HL-60/S4 treated with retinoic acid at 250 ng/mL for 4 days and 3 days (cell line): Measurements from ENCODE around the gene MYO16.

ENCODE experiments used
- in situ Hi-C: fragments of 300-500 bp; cut with MboI; formaldehyde crosslinking; loops from 2 replicates; pipeline ENCODE4 v1.7.0; 2022; ENCODE audit warnings: low sequenced_read_pairs

The MYO16 gene

GRCh38 chr13:108662528-108662927 is 33.1 kb downstream of the MYO16 start:
- in situ Hi-C loops: no loop called here

GRCh38 chr13:108663710-108664109 is 34.3 kb downstream of the MYO16 start:
- in situ Hi-C loops: no loop called here

GRCh38 chr13:108667205-108667604 is 37.8 kb downstream of the MYO16 start:
- in situ Hi-C loops: no loop called here

DNA sequence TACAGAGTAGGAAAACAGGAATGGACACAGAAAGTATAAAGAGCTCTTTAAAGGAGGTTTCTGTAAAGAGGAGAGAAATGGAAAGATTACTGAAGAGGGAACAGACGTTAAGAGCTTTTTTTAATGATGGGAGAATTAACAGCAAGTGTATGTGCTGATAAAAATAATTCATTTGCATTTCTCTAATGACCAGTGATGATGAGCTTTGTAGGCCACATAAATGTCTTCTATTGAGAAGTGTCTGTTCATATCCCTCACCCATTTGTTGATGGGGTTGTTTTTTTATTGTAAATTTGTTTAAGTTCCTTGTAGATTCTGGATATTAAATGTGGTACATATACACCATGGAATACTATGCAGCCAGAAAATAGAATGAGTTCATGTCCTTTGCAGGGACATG is 40.0 kb downstream of the MYO16 start:
- in situ Hi-C loops: no loop called here

- in situ Hi-C loops: no loop called here
Measured at GRCh38 chr13:108674346-108674745, 44.9 kb downstream of the MYO16 start.

GRCh38 chr13:108674771-108675170 is 45.4 kb downstream of the MYO16 start:
- in situ Hi-C loops: no loop called here

DNA sequence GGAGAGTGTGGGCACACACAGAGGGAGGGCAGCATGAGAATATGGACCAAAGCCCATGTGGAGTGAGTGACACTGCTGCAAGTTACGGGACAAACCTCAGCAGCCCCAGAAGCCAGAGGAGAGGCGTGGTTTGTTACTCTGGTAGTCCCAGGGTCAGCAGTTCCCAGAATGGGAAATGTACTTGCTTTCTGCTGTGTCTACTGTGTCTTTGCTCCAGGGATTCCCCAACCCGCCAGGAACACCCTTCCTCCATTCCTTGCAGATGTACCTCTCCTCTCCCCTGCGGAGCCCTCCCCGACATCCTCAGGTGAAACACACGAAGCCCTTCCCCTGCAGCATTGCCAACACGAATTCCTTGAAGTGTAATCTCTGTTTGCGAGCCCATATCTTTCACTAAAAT is 47.2 kb downstream of the MYO16 start:
- in situ Hi-C loops: no loop called here

DNA sequence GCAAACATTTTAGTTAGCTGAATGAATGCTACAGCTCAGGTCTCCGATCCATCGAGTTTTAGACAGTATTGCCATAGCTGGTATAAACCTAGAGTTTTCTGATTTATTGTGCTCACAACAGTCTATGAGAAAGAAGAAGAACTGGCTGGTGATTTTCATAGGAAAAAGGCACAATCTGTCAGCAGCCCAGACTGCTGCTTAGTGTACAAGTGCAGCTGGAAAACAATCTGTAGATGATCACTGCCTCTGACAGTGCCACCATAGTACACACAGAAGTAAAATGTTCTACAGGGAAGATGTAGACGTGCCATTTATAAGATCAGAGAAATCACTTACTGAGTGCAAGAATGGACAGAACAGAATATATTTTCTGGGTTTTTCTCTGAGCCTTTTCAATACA is 48.4 kb downstream of the MYO16 start:
- in situ Hi-C loops: no loop called here

DNA sequence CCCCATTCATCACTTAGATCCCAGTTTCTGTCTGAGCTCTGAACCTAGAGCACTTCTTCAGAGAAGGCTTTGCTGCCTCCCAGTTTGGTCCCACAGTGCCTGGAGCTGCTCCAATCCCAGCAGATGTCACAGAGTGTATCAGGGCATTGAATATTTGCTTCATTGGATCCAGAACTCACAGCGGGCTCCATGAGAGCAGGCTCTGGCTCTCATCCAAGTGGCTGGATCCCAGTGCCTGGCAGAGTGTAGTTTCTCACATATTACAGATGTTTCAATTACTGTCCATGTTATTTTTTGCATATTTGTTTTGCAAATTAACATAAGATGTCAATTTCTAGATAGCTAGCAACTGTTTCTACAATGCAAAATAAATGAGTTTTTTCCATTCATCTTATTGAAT is 50.6 kb downstream of the MYO16 start:
- in situ Hi-C loops: no loop called here

GRCh38 chr13:108681986-108682575 is 52.7 kb downstream of the MYO16 start:
- in situ Hi-C loops: no loop called here

DNA sequence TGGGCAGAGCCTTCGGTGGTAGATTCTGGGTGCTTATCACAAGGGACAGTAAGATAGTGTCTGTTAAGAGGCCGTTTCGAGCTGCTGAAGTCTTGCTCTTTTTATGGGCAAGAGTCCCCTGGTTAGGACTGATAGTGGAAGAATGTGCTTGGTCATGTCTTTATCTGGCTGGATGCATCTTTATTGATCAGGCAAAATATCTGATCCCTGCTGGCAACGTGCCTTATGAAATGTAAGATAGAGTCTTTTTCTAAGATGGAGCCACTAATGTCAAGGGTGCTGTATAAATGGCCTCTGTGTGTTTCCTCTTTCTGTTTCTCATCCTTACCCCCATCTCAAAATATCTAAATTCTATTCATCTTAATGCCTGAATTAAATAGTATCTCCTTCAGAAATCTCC is 53.3 kb downstream of the MYO16 start:
- in situ Hi-C loops: no loop called here

DNA sequence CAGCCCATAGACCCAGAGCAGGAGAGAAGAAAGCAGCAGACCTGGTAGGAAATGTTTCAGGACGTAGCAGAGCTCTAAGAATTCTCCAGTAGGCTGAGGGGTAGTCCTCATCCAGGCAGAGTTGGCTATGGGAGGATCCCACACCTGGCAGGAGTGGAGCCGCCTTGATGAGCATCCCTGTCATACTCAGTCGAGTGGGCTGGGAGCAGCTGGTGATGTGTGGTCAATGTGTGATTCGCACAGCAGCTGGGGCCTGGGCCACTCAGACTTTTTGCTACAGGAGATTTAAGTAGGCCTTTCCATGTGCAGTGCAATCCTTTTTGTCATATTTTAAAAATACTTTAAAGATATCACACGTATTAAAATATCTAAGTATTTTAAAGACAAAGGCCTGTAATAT is 56.6 kb downstream of the MYO16 start:
- in situ Hi-C loops: no loop called here

DNA sequence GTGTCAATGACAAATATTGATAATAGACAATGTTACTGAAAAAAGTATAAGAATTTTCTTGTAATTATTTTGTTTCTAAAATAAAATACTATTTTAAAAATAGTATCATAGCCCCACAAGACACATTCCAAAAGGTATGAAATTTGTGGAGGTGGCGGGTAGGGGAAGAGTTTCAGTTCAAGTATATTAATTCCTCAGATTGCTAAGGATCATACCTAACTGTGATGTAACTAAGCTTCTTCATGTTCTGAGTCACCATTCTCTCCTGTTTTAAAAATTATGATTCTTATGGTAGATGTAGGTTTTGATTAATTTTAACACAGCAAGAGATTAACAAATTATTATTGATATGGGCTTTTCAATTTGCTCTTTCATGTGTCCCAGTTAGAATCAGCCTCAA is 61.3 kb downstream of the MYO16 start:
- in situ Hi-C loops: no loop called here

GRCh38 chr13:108700422-108701170 is 71.2 kb downstream of the MYO16 start:
- in situ Hi-C loops: no loop called here

DNA sequence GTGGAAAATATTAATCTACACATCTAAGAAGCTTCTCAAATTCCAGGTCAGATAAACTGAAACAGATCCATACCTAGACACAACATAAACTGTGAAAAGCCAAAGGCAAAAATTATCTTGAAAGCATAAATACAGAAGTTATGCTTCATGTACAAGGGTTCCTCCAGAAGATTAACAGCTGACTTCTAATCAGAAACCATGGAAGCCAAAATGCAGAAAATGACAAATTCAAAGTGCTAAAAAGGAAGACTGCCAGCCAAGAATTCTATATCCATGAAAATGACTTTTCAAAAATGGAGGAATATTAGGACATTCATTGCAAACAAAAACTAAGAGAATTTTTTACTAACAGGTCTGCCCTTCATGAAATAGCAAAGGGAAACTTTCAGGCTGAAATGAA is 72.8 kb downstream of the MYO16 start:
- in situ Hi-C loops: no loop called here

GRCh38 chr13:108705031-108705430 is 75.6 kb downstream of the MYO16 start:
- in situ Hi-C loops: no loop called here

DNA sequence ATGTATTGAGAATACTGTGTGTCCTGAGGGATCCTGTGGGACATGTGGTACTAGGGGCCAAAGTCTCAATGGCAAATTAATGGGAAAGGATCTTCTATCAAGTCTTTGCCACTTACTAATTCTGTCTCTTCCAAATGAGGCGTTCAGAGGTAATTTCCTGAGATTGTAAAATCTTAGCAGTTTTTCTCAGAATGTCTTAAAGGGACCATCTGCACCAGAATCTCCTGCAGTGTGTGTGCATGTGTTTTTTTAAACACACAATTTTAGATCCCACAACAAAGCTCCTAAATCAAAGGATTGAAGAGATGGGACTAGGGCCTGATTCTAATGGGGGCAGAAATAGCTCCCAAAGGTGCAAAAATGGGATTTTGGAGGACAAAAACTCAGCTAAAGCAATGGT is 78.2 kb downstream of the MYO16 start:
- in situ Hi-C loops: no loop called here

DNA sequence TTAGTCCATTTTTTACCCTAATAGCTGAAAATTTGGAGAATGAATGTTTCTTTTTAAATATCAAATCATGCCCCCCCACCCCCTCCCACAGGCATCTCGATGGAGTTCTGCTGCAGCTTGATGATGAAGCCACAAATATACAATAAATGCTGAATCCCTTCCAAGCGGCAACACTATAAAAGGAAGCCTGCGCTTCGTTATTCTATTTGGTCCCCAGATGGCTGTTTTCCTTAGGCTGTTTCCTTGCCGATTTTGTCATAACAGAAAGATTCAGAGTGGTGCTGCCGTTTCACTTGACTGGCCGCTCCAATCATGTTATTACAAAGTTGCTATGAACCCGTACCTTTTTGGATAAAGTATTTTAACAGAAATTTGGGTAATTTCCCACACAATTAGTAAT is 79.5 kb downstream of the MYO16 start:
- in situ Hi-C loops: no loop called here

- in situ Hi-C loops: no loop called here
Measured at GRCh38 chr13:108711386-108711785, 82.0 kb downstream of the MYO16 start.

DNA sequence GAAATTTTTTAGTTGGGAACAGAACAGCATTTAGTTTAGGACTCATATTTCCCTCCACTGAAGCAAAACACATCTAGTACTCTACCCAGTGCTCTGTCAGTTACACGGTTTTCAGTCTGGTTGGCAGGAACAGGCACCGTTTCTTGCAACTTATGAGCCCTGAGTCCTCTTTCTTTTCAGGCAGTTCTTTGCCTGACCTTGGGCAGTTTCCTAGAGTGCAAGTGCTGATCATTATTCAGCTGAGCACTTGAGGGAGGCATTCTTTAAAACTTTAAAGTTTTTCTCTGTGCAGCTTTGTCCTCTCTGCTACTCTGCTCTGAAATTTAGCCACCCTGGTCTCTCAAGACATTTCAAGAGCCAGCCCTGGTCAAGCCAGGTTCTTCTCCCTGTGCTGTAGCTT is 96.1 kb downstream of the MYO16 start:
- in situ Hi-C loops: no loop called here

DNA sequence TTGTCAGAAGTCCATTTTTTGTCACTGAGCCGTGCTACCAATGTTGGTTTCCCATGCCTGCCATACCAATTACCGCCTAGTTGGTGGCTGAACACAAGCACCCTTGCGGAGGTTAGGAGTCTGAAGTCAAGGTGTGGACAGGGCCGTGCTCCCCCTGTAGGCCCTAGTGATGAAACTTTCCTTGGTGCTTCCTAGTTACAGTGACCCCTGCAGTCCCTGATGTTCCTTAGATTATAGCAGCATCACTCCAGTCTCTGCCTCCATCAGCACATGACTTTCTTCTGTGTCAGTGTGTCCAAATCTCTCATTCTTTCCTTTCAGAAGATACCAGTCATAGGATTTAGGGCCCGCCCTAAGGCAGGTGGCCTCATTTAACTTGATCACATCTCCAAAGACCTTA is 99.0 kb downstream of the MYO16 start:
- in situ Hi-C loops: no loop called here

- in situ Hi-C loops: no loop called here
Measured at GRCh38 chr13:108733022-108733560, 103.7 kb downstream of the MYO16 start.

GRCh38 chr13:108734676-108735075 is 105.3 kb downstream of the MYO16 start:
- in situ Hi-C loops: no loop called here
